Sigmoid colon (tissue), 7 donors: ENCODE measurements around the gene DDX21. TPM values are rescaled to one million over a fixed set of nuclear protein-coding genes. Genes with fewer than 3 reads are reported as not detected.
"Not testable (repeated sequence)": the region's sequence is repeated elsewhere in the genome, so short reads cannot be mapped to it uniquely, and the experiment has no call there.

ENCODE experiments used
- DNase-seq: peaks from one replicate; pipeline ENCODE4 v3.0.0-alpha.2; 2019
- H3K27ac ChIP-seq, 4 donors: fragments of 200-600 bp; sonication (generic); one replicate each; pipeline ENCODE4 v1.5.1; 2016 to 2019; ENCODE audit warnings: mild to moderate bottlenecking in 1 of 4
- H3K27me3 ChIP-seq, 3 donors: fragments of 200-600 bp; sonication (generic); one replicate each; pipeline ENCODE4 v1.5.1; 2019; ENCODE audit warnings: mild to moderate bottlenecking in 1 of 3
- H3K36me3 ChIP-seq, 4 donors: fragments of 200-600 bp; sonication (generic); one replicate each; pipeline ENCODE4 v1.5.1; 2016 to 2019
- H3K4me1 ChIP-seq, 4 donors: fragments of 200-600 bp; sonication (generic); one replicate each; pipeline ENCODE4 v1.5.1; 2017 to 2019
- H3K4me3 ChIP-seq, 4 donors: fragments of 200-600 bp; sonication (generic); one replicate each; pipeline ENCODE4 v1.5.1; 2017 to 2019; ENCODE audit warnings: mild to moderate bottlenecking in 2 of 4, moderate library complexity in 1 of 4
- H3K9me3 ChIP-seq, 4 donors: fragments of 200-600 bp in 3 of 4; sonication (generic) in 3 of 4; one replicate each; pipeline versions ENCODE4 v1.5.1 to v1.6.1; 2013 to 2019
- CTCF ChIP-seq, 4 experiments: fragments of 450-650 bp in 3 of 4; fragments of 200-600 bp in 1 of 4; IDR thresholded peaks; one replicate each; pipeline ENCODE4 v1.5.1; 2016 to 2019; ENCODE audit warnings: antibody characterized with exemption in 4 of 4, mild to moderate bottlenecking in 3 of 4, moderate library complexity in 2 of 4
- EP300 ChIP-seq, 4 donors: sonication (generic); formaldehyde crosslinking; IDR thresholded peaks; one replicate each; pipeline ENCODE4 v1.6.1; 2017; ENCODE audit warnings: antibody characterized with exemption in 4 of 4
- POLR2A ChIP-seq, 2 donors: fragments of 450-650 bp; IDR thresholded peaks; one replicate each; pipeline ENCODE4 v1.6.1; 2016; ENCODE audit warnings: antibody characterized with exemption in 2 of 2, mild to moderate bottlenecking in 2 of 2, moderate library complexity in 2 of 2
- POLR2AphosphoS5 ChIP-seq, 4 donors: sonication (generic); formaldehyde crosslinking; IDR thresholded peaks; one replicate each; pipeline ENCODE4 v1.6.1; 2017; ENCODE audit warnings: antibody characterized with exemption in 4 of 4
- WGBS, 2 donors: extraction: QIAGEN DNeasy Blood & Tissue Kit; methylation state at CpG; one replicate each; pipeline ENCODE4 v1.1.7; 2013; 5-methylcytosine and 5-hydroxymethylcytosine counted together
- intact Hi-C: fragments of 100-400 bp; cut with DNase I; formaldehyde crosslinking; loops from one replicate; pipeline ENCODE4 v1.15.1; 2023
- polyA plus RNA-seq, 3 donors: library from polyadenylated mRNA; stranded (reverse); fragments of 200-250 nt; gene quantifications; one replicate each; pipeline ENCODE4 v1.2.3, GENCODE V29; 2013
- total RNA-seq, 4 donors: library from RNA; depleted of rRNA; stranded (reverse); fragments of >200 nt; gene quantifications; one replicate each; pipeline ENCODE4 v1.1.0, GENCODE V29; 2016
- donor health status: healthy with polysubstance abuse.
- donor health status: Bipolar disorder and iron deficiency.
- donor health status: healthy.

DDX21 gene
- total and polyA plus RNA-seq, 7 donors: 16.8 to 64.9 (median 28.9) TPM

DNA sequence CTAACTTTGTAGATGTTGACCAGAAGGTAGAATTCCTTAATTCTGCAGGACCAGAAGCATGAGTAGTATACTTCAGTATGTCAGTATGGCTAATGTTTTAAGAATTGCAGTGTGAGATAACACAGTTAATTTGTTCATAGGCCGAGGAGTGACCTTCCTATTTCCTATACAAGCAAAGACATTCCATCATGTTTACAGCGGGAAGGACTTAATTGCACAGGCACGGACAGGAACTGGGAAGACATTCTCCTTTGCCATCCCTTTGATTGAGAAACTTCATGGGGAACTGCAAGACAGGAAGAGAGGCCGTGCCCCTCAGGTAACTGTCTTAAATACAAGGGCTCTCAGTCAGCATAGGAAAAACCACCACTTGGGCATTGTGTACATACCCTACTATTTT lies 7.2 kb downstream of the DDX21 start:
- intact Hi-C loops: no loop called here
- TF ChIP-seq EP300 (IDR thresholded peaks at IDR 0.05) (no peak), POLR2AphosphoS5 (IDR thresholded peaks at IDR 0.05) (no peak), POLR2A (IDR thresholded peaks at IDR 0.05) (no peak), CTCF (IDR thresholded peaks at IDR 0.05) (no peak)

DNA sequence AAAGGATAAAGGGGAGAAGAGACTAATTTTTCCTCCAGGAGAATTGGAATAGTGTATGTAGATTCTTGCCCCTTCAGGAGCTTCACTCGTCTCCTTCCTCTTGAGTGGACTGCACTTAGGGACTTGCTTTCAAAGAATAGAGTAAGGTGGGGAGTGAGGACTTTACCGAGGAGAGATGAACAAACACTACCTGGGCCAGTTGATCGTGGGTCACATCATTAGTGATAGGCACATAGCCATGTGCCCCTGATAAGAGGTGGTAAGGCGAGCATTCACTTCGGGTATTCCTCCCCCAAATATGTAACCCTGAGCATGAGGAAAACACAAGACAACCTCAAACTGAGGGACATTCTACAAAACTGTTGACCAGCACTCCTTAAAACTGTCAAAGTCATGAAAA lies 18.0 kb downstream of the DDX21 start:
- DNase-seq: no peak
- Histone ChIP-seq H3K4me3 (no peak overlapping the region), H3K4me1 (no peaks in the 10 kb centered on the region), H3K9me3 (no peaks in the 10 kb centered on the region), H3K36me3 (peaks cover 44 to 99% (median 66%) of the 10 kb centered on the region in 4 donors), H3K27me3 (no peaks in the 10 kb centered on the region), H3K27ac (no peak overlapping the region)
- TF ChIP-seq POLR2AphosphoS5 (IDR thresholded peaks at IDR 0.05) (no peak), EP300 (IDR thresholded peaks at IDR 0.05) (no peak), POLR2A (IDR thresholded peaks at IDR 0.05) (no peak), CTCF (IDR thresholded peaks at IDR 0.05) (no peak)
- intact Hi-C loops: no loop called here
- 78 to 93% methylated on average over 5 of the region's 5 CpGs for WGBS, 2 donors

More for the DNA sequence above, 7.2 kb downstream of the DDX21 start:
- H3K36me3 ChIP-seq: peaks cover 45 to 86% (median 60%) of the 10 kb centered on the region in 4 donors
- no peak overlapping the region for H3K4me3 ChIP-seq
- 94 to 95% methylated on average over 4 of the region's 4 CpGs for WGBS, 2 donors
- H3K27ac ChIP-seq: no peak overlapping the region
- peaks cover 0 to 5% (median 2%) of the 10 kb centered on the region in 4 donors for H3K4me1 ChIP-seq
- H3K9me3 ChIP-seq: no peaks in the 10 kb centered on the region
- DNase-seq: no peak
- no peaks in the 10 kb centered on the region for H3K27me3 ChIP-seq

GRCh38 chr10:68975936-68976473 lies 20.0 kb downstream of the DDX21 start:
- 97 to 98% methylated on average over 5 of the region's 5 CpGs for WGBS, 2 donors
- H3K27ac ChIP-seq, DNase-seq, intact Hi-C loops, H3K4me1 ChIP-seq, H3K9me3 ChIP-seq, H3K4me3 ChIP-seq, H3K27me3 ChIP-seq: not testable (repeated sequence)
- peaks cover 35 to 96% (median 62%) of the 10 kb centered on the region in 4 donors for H3K36me3 ChIP-seq

- peaks cover 9 to 96% (median 40%) of the 10 kb centered on the region in 4 donors for H3K36me3 ChIP-seq
- H3K27ac ChIP-seq, H3K4me3 ChIP-seq, H3K9me3 ChIP-seq, H3K4me1 ChIP-seq, DNase-seq, H3K27me3 ChIP-seq: not testable (repeated sequence)
- intact Hi-C loops: loop anchor here (10.0 kb wide), 1 partner anchor 205 kb away; the partner anchor contains the start of gene SUPV3L1
- WGBS, 2 donors: 92 to 97% methylated on average over 6 of the region's 6 CpGs
These were observed 23.8 kb downstream of the DDX21 start for GRCh38 chr10:68979738-68980137.

DNA sequence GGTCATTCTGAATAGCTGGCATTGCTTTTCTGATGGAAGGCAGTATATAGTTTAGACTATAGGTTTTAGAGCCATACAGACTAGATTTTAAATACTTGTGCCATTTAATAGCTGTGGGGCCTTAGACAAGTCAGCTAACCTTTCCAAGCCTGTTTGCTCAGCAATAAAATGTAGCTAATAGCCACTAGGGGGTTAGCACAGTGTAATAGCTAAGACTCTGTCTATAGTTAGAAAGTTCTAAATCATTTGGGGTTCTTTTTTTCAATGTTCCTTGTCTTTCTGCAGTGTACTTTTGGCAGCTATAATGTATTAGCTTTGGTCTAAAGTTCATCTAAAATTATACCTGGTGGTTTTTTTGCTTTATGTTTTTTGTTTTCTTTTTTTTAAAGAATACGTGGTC lies 25.1 kb downstream of the DDX21 start:
- WGBS, 2 donors: 94 to 95% methylated on average over 1 of the region's 1 CpG
- Histone ChIP-seq H3K4me1 (no peaks in the 10 kb centered on the region), H3K9me3 (no peaks in the 10 kb centered on the region), H3K36me3 (peaks cover 9 to 95% (median 31%) of the 10 kb centered on the region in 4 donors), H3K27ac (no peak overlapping the region), H3K4me3 (no peak overlapping the region), H3K27me3 (no peaks in the 10 kb centered on the region)
- intact Hi-C loops: loop anchor here (10.0 kb wide), 1 partner anchor 204 kb away; the partner anchor contains the start of gene SUPV3L1
- no peak for DNase-seq
- TF ChIP-seq POLR2A (IDR thresholded peaks at IDR 0.05): no peak
- no peak for TF ChIP-seq CTCF (IDR thresholded peaks at IDR 0.05)
- TF ChIP-seq POLR2AphosphoS5 (IDR thresholded peaks at IDR 0.05): no peak
- no peak for TF ChIP-seq EP300 (IDR thresholded peaks at IDR 0.05)

GRCh38 chr10:68982389-68982788 lies 26.4 kb downstream of the DDX21 start:
- WGBS, 2 donors: 95 to 97% methylated on average over 11 of the region's 11 CpGs
- Histone ChIP-seq H3K36me3 (peaks cover 8 to 83% (median 27%) of the 10 kb centered on the region in 4 donors), H3K4me3 (no peak overlapping the region), H3K9me3 (no peaks in the 10 kb centered on the region), H3K27me3 (no peaks in the 10 kb centered on the region), H3K4me1 (no peaks in the 10 kb centered on the region), H3K27ac (no peak overlapping the region)
- intact Hi-C loops: loop anchor here (10.0 kb wide), 1 partner anchor 202 kb away; the partner anchor contains the start of gene SUPV3L1
- DNase-seq: no peak
- no peak for TF ChIP-seq POLR2AphosphoS5 (IDR thresholded peaks at IDR 0.05)
- TF ChIP-seq CTCF (IDR thresholded peaks at IDR 0.05): no peak
- TF ChIP-seq EP300 (IDR thresholded peaks at IDR 0.05): no peak
- TF ChIP-seq POLR2A (IDR thresholded peaks at IDR 0.05): no peak
